HEK293 (cell line): Measurements from ENCODE around the gene BHMT2.

Source experiments
- CTCF ChIA-PET: fragments of 350-600 bp; formaldehyde crosslinking; extraction: SDS; loops from one replicate; lab custom pipeline; 2021; ENCODE audit warnings: antibody characterized with exemption; lab: Yijun Ruan, JAX
- POLR2A ChIA-PET: fragments of 300-600 bp; formaldehyde crosslinking; extraction: SDS; loops from one replicate; lab custom pipeline; 2020; ENCODE audit warnings: antibody characterized with exemption, inconsistent platforms; lab: Yijun Ruan, JAX
- H3K27ac ChIP-seq: fragments of 200-500 bp; sonication (Bioruptor generic); 2 replicates; pipeline ENCODE4 v1.5.1; 2014; ENCODE audit warnings: low read depth, low read length, control low read depth, inconsistent platforms; ENCODE audit errors: extremely low read depth
- H3K36me3 ChIP-seq, 2 experiments: fragments of 200-500 bp in 1 of 2; sonication (Bioruptor generic) in 1 of 2; 1 replicate in 1 of 2; 2 replicates in 1 of 2; pipeline ENCODE4 v1.5.1; 2014 to 2017; ENCODE audit warnings: inconsistent platforms in 2 of 2, low read length in 2 of 2; ENCODE audit not compliant: control insufficient read depth in 2 of 2, insufficient read depth in 1 of 2
- H3K4me1 ChIP-seq: fragments of 200-500 bp; sonication (Bioruptor generic); 2 replicates; pipeline ENCODE4 v1.5.1; 2014; ENCODE audit warnings: mild to moderate bottlenecking, low read length, inconsistent platforms; ENCODE audit not compliant: control insufficient read depth, insufficient read depth
- H3K4me3 ChIP-seq: 2 replicates; pipeline ENCODE4 v1.5.1; 2011; ENCODE audit warnings: low read depth, mild to moderate bottlenecking, control low read depth, low read length, moderate library complexity
- H3K9me3 ChIP-seq: fragments of 200-500 bp; sonication (Bioruptor generic); 2 replicates; pipeline ENCODE4 v1.5.1; 2014; ENCODE audit warnings: low read depth, low read length, inconsistent platforms; ENCODE audit not compliant: control insufficient read depth, insufficient read depth
- CTCF ChIP-seq: fragments of 450-650 bp; formaldehyde crosslinking; IDR thresholded peaks from 2 replicates; pipeline ENCODE4 v1.5.1; 2016; ENCODE audit warnings: missing biosample characterization, missing genetic modification characterization
- GFI1B ChIP-seq: fragments of 450-650 bp; formaldehyde crosslinking; IDR thresholded peaks from 2 replicates; pipeline ENCODE4 v1.5.1; 2016; ENCODE audit warnings: missing biosample characterization, missing genetic modification characterization
- GLI2 ChIP-seq: fragments of 450-650 bp; formaldehyde crosslinking; IDR thresholded peaks from 2 replicates; pipeline ENCODE4; 2017; ENCODE audit warnings: missing biosample characterization, missing genetic modification characterization, low read depth, borderline replicate concordance
- GLIS2 ChIP-seq: fragments of 450-650 bp; formaldehyde crosslinking; IDR thresholded peaks from 2 replicates; pipeline ENCODE4 v1.5.1; 2016; ENCODE audit warnings: missing biosample characterization, missing genetic modification characterization
- RBAK ChIP-seq: fragments of 450-650 bp; formaldehyde crosslinking; IDR thresholded peaks from 2 replicates; pipeline ENCODE4 v1.5.1; 2016; ENCODE audit warnings: missing biosample characterization, missing genetic modification characterization
- TCF7L2 ChIP-seq: IDR thresholded peaks from 2 replicates; pipeline ENCODE4 v1.6.1; 2011; ENCODE audit warnings: low read depth, mild to moderate bottlenecking, inconsistent platforms, low read length, moderate library complexity, borderline replicate concordance
- TRIM28 ChIP-seq: IDR thresholded peaks from 2 replicates; pipeline ENCODE4 v1.6.1; 2011; ENCODE audit warnings: low read length, control low read depth, borderline replicate concordance
- YY1 ChIP-seq: fragments of 450-650 bp; formaldehyde crosslinking; IDR thresholded peaks from 2 replicates; pipeline ENCODE4 v1.5.1; 2018; ENCODE audit warnings: missing biosample characterization, missing genetic modification characterization
- ZBTB21 ChIP-seq: fragments of 450-650 bp; formaldehyde crosslinking; IDR thresholded peaks from 2 replicates; pipeline ENCODE4 v1.5.1; 2017; ENCODE audit warnings: missing biosample characterization, missing genetic modification characterization
- ZNF114 ChIP-seq: fragments of 450-650 bp; formaldehyde crosslinking; IDR thresholded peaks from 2 replicates; pipeline ENCODE4 v1.5.0; 2017; ENCODE audit warnings: missing biosample characterization, missing genetic modification characterization
- ZNF341 ChIP-seq: fragments of 450-650 bp; formaldehyde crosslinking; IDR thresholded peaks from 2 replicates; pipeline ENCODE4; 2016; ENCODE audit warnings: low read depth, missing biosample characterization, missing genetic modification characterization
- ZNF394 ChIP-seq: fragments of 450-650 bp; formaldehyde crosslinking; IDR thresholded peaks from 2 replicates; pipeline ENCODE4 v1.5.1; 2016; ENCODE audit warnings: missing biosample characterization, missing genetic modification characterization, mild to moderate bottlenecking, moderate library complexity, borderline replicate concordance
- ZNF473 ChIP-seq: fragments of 450-650 bp; formaldehyde crosslinking; IDR thresholded peaks from 2 replicates; pipeline ENCODE4 v1.5.1; 2017; ENCODE audit warnings: missing biosample characterization, missing genetic modification characterization
- ZNF580 ChIP-seq: fragments of 450-650 bp; formaldehyde crosslinking; IDR thresholded peaks from 2 replicates; pipeline ENCODE4 v1.5.1; 2016; ENCODE audit warnings: missing biosample characterization, missing genetic modification characterization
- ZNF600 ChIP-seq: fragments of 450-650 bp; formaldehyde crosslinking; IDR thresholded peaks from 2 replicates; pipeline ENCODE4 v1.5.1; 2016; ENCODE audit warnings: missing biosample characterization, missing genetic modification characterization
- ZNF610 ChIP-seq: fragments of 450-650 bp; formaldehyde crosslinking; IDR thresholded peaks from 2 replicates; pipeline ENCODE4 v1.5.1; 2016; ENCODE audit warnings: missing biosample characterization, missing genetic modification characterization, borderline replicate concordance
- ZNF623 ChIP-seq: fragments of 450-650 bp; formaldehyde crosslinking; IDR thresholded peaks from 2 replicates; pipeline ENCODE4 v1.5.1; 2016; ENCODE audit warnings: missing biosample characterization, missing genetic modification characterization
- ZNF658 ChIP-seq: fragments of 450-650 bp; formaldehyde crosslinking; IDR thresholded peaks from 2 replicates; pipeline ENCODE4; 2016; ENCODE audit warnings: missing biosample characterization, missing genetic modification characterization
- ZNF670 ChIP-seq: fragments of 450-650 bp; formaldehyde crosslinking; IDR thresholded peaks from 2 replicates; pipeline ENCODE4 v1.5.1; 2016; ENCODE audit warnings: missing biosample characterization, missing genetic modification characterization, low read depth
- ZNF701 ChIP-seq: fragments of 450-650 bp; formaldehyde crosslinking; IDR thresholded peaks from 2 replicates; pipeline ENCODE4 v1.5.1; 2016; ENCODE audit warnings: missing biosample characterization, missing genetic modification characterization
- ZSCAN5A ChIP-seq: fragments of 450-650 bp; formaldehyde crosslinking; IDR thresholded peaks from 2 replicates; pipeline ENCODE4 v1.5.1; 2016; ENCODE audit warnings: missing biosample characterization, missing genetic modification characterization

Gene BHMT2

GRCh38 chr5:79059674-79060073 lies 9.9 kb upstream of the BHMT2 start (continued):
- TF ChIP-seq ZSCAN5A (tag by site-specific recombination) (no peak), ZNF670 (no peak), ZNF701 (tag by site-specific recombination) (no peak), ZNF580 (tag by site-specific recombination) (no peak), ZNF394 (no peak), GLIS2 (no peak)

- Histone ChIP-seq H3K4me3 (no peak overlapping the region), H3K27ac (no peak overlapping the region), H3K36me3 (no peaks in the 10 kb centered on the region), H3K9me3 (no peaks in the 10 kb centered on the region), H3K4me1 (no peaks in the 10 kb centered on the region)
- POLR2A ChIA-PET = no interaction called here
- CTCF ChIA-PET = interaction anchor here (1.2 kb wide), 1 partner anchor 92 kb away, joined by 4 read pairs; no protein-coding TSS in a partner anchor
- TF ChIP-seq CTCF (tag by site-specific recombination) (no peak), ZNF658 (tag by site-specific recombination) (no peak), ZNF610 (tag by site-specific recombination) (no peak), ZNF341 (tag by site-specific recombination) (no peak), GFI1B (tag by site-specific recombination) (no peak), YY1 (tag by site-specific recombination) (no peak)
These were observed 7.1 kb upstream of the BHMT2 start for GRCh38 chr5:79062436-79062835.

- H3K27ac ChIP-seq = no peak overlapping the region
- TF ChIP-seq ZNF623 (tag by site-specific recombination) (no peak), ZBTB21 (no peak), ZNF473 (no peak), GLI2 (tag by site-specific recombination) (no peak), ZNF114 (tag by site-specific recombination) (no peak), GLIS2 (no peak), TCF7L2 (no peak), ZNF394 (no peak), RBAK (tag by site-specific recombination) (no peak)
These were observed 742 bp downstream of the BHMT2 start for GRCh38 chr5:79070350-79070667.

GRCh38 chr5:79074641-79075040 lies 5.1 kb downstream of the BHMT2 start:
- Histone ChIP-seq H3K4me1 (no peaks in the 10 kb centered on the region), H3K36me3 (no peaks in the 10 kb centered on the region), H3K4me3 (no peak overlapping the region), H3K9me3 (no peaks in the 10 kb centered on the region), H3K27ac (no peak overlapping the region)
- CTCF ChIA-PET = interaction anchor here (0.6 to 2.2 kb wide), 3 partner anchors 50 to 72 kb away, joined by 3 to 10 read pairs (median 5); no protein-coding TSS in a partner anchor
- TF ChIP-seq TRIM28 (peak; percentile 62; the same call in 1 of the 2 replicates), ZNF600 (tag by site-specific recombination) (no peak)
- POLR2A ChIA-PET = no interaction called here

More at GRCh38 chr5:79070350-79070667, 742 bp downstream of the BHMT2 start:
- H3K4me1 ChIP-seq = no peaks in the 10 kb centered on the region
- no peak overlapping the region for H3K4me3 ChIP-seq
- H3K36me3 ChIP-seq = no peaks in the 10 kb centered on the region
- no peaks in the 10 kb centered on the region for H3K9me3 ChIP-seq
- CTCF ChIA-PET = interaction anchor here (1.4 kb wide), 1 partner anchor 45 kb away, joined by 3 read pairs; no protein-coding TSS in a partner anchor
- POLR2A ChIA-PET = no interaction called here
